K562 (cell line): Measurements from ENCODE around the gene SLC52A1. TPM values are rescaled to one million over a fixed set of nuclear protein-coding genes. Genes with fewer than 3 reads are reported as not detected.
"Not testable (repeated sequence)": the region's sequence is repeated elsewhere in the genome, so short reads cannot be mapped to it uniquely, and the experiment has no call there.

ENCODE experiments used
- ATAC-seq: fragments of 200-7000 bp; cut with Tn5 transposase; 3 replicates; pipeline ENCODE4 v1.9.1; 2020; ENCODE audit warnings: moderate library complexity
- BruUV-seq: library from RNA; stranded (reverse); fragments of 400-500 nt; replicated peaks from 2 replicates; lab custom pipeline; 2021; lab: Mats Ljungman, UMichigan
- CTCF ChIA-PET: fragments of 300-600 bp; formaldehyde crosslinking; extraction: SDS; loops from one replicate; lab custom pipeline; 2021; ENCODE audit warnings: low intra/inter-chr PET ratio; lab: Yijun Ruan, JAX
- POLR2A ChIA-PET: fragments of 300-600, 350-650 bp; sonication (Branson Sonifier 250); formaldehyde crosslinking; extraction: SDS; loops from one replicate; lab custom pipeline; 2021; ENCODE audit warnings: antibody characterized with exemption, inconsistent platforms; lab: Yijun Ruan, JAX
- DNase-seq, 4 experiments: peaks; one replicate each; pipeline versions ENCODE4 v3.0.0 to v3.0.0-alpha.2; 2011 to 2018; ENCODE audit warnings: low spot score in 3 of 4, mixed read lengths in 3 of 4; ENCODE audit errors: extremely low read depth in 1 of 4
- FAIRE-seq: peaks from 2 replicates; lab custom pipeline; 2011; peaks lifted over from hg19 to GRCh38; lab: Jason Lieb, UNC
- H2AFZ ChIP-seq: 2 replicates; pipeline ENCODE4 v1.6.0; 2011; ENCODE audit warnings: low read depth, low read length, control low read depth, inconsistent platforms
- H3K27ac ChIP-seq: fragments of 200-600 bp; 3 replicates; pipeline ENCODE4 v1.8.0; 2011; ENCODE audit warnings: low read depth, mild to moderate bottlenecking, control low read depth, inconsistent platforms, low read length, moderate library complexity, mixed read lengths; ENCODE audit errors: extremely low read depth
- H3K27me3 ChIP-seq, 2 experiments: fragments of 300-600 bp in 1 of 2; 2 replicates in 1 of 2; 3 replicates in 1 of 2; pipeline versions ENCODE4 v1.6.0 to v1.8.0; 2011; ENCODE audit warnings: inconsistent platforms in 2 of 2, low read length in 2 of 2, mild to moderate bottlenecking in 1 of 2, mixed read lengths in 1 of 2, moderate library complexity in 1 of 2; ENCODE audit not compliant: control insufficient read depth in 2 of 2, insufficient read depth in 2 of 2
- H3K36me3 ChIP-seq: fragments of 300-600 bp; 3 replicates; pipeline ENCODE4 v1.8.0; 2011; ENCODE audit warnings: mild to moderate bottlenecking, low read length, inconsistent platforms; ENCODE audit not compliant: control insufficient read depth, insufficient read depth
- H3K4me1 ChIP-seq, 2 experiments: fragments of 200-600 bp in 1 of 2; replicated peaks in 1 of 2; 2 replicates in 1 of 2; 3 replicates in 1 of 2; pipeline versions ENCODE4 v1.5.1 to v1.8.0; 2011; ENCODE audit warnings: inconsistent platforms in 2 of 2, low read length in 2 of 2, mild to moderate bottlenecking in 1 of 2, mixed read lengths in 1 of 2, moderate library complexity in 1 of 2; ENCODE audit not compliant: control insufficient read depth in 2 of 2, insufficient read depth in 2 of 2
- H3K4me2 ChIP-seq: 2 replicates; pipeline ENCODE4 v1.6.1; 2011; ENCODE audit warnings: low read length, control low read depth, inconsistent platforms, mixed read lengths; ENCODE audit not compliant: insufficient read depth
- H3K4me3 ChIP-seq: fragments of 200-600 bp; sonication (generic), shearing (Covaris generic); 2 replicates; pipeline ENCODE4 v1.5.1; 2016; ENCODE audit warnings: control low read depth, inconsistent platforms
- H3K79me2 ChIP-seq: fragments of 200-600 bp; 3 replicates; pipeline ENCODE4 v1.8.0; 2011; ENCODE audit warnings: low read length, inconsistent platforms; ENCODE audit not compliant: control insufficient read depth, insufficient read depth
- H3K9ac ChIP-seq, 2 experiments: 2 replicates each; pipeline versions ENCODE4 v1.6.0 to v1.6.1; 2011; ENCODE audit warnings: low read depth in 2 of 2, low read length in 2 of 2, control low read depth in 1 of 2, inconsistent platforms in 1 of 2, mild to moderate bottlenecking in 1 of 2, mixed read lengths in 1 of 2; ENCODE audit not compliant: insufficient read depth in 1 of 2
- H3K9me1 ChIP-seq: one replicate; pipeline ENCODE4 v1.6.0; 2011; ENCODE audit warnings: inconsistent platforms, mild to moderate bottlenecking, low read length, moderate library complexity; ENCODE audit not compliant: control insufficient read depth, insufficient read depth
- H3K9me3 ChIP-seq: replicated peaks from 2 replicates; pipeline ENCODE4 v1.5.1; 2011; ENCODE audit warnings: low read depth, low read length, inconsistent platforms; ENCODE audit not compliant: control insufficient read depth, insufficient read depth
- H4K20me1 ChIP-seq: replicated peaks from 2 replicates; pipeline ENCODE4 v1.6.1; 2011; ENCODE audit warnings: low read length, inconsistent platforms, mixed read lengths; ENCODE audit not compliant: control insufficient read depth, insufficient read depth
- CGGBP1 ChIP-seq: fragments of 250-450 bp; sonication (Bioruptor Pico); IDR thresholded peaks from 2 replicates; pipeline ENCODE4 v1.9.0; 2021; ENCODE audit warnings: mild to moderate bottlenecking
- CTBP1 ChIP-seq: fragments of 450-650 bp; IDR thresholded peaks from 2 replicates; pipeline ENCODE4 v1.6.1; 2016; ENCODE audit warnings: borderline replicate concordance
- CXXC5 ChIP-seq: fragments of 250-450 bp; sonication (Bioruptor Pico); IDR thresholded peaks from 2 replicates; pipeline ENCODE4 v1.8.0; 2022; ENCODE audit warnings: inconsistent platforms, mild to moderate bottlenecking, moderate library complexity
- HDAC6 ChIP-seq: IDR thresholded peaks from 2 replicates; pipeline ENCODE4 v1.6.1; 2012; ENCODE audit warnings: low read depth, mild to moderate bottlenecking, control low read depth, inconsistent platforms, low read length, moderate library complexity
- NFRKB ChIP-seq: fragments of 450-650 bp; IDR thresholded peaks from 2 replicates; pipeline ENCODE4 v1.6.1; 2016; ENCODE audit warnings: low read depth
- PKNOX1 ChIP-seq: fragments of 450-650 bp; IDR thresholded peaks from 2 replicates; pipeline ENCODE4 v1.6.1; 2016
- SP1 ChIP-seq: sonication (generic); formaldehyde crosslinking; IDR thresholded peaks from 2 replicates; pipeline ENCODE4 v1.8.1; 2022; ENCODE audit warnings: mild to moderate bottlenecking, missing genetic modification reagents
- SRF ChIP-seq, 2 experiments: fragments of 250-450, 450-650 bp in 1 of 2; sonication (Bioruptor Pico) in 1 of 2; sonication (generic) in 1 of 2; formaldehyde crosslinking; IDR thresholded peaks; 2 replicates each; pipeline versions ENCODE4 v1.5.0 to v1.5.1; 2020 to 2022; ENCODE audit warnings: mild to moderate bottlenecking in 1 of 2, missing genetic modification reagents in 1 of 2
- TRIM24 ChIP-seq, 2 experiments: fragments of 450-650 bp; IDR thresholded peaks; 2 replicates each; pipeline ENCODE4 v1.6.1; 2016
- WGBS: fragments of 100-300 bp; shearing (Covaris generic); methylation state at CpG from one replicate; pipeline ENCODE4 v1.1.6; 2016; ENCODE audit warnings: low coverage, mixed read lengths; ENCODE audit not compliant: insufficient coverage; ENCODE audit errors: missing lambda C conversion rate; 5-methylcytosine and 5-hydroxymethylcytosine counted together
- in situ Hi-C: fragments of 300-500 bp; cut with MboI; formaldehyde crosslinking; loops from 4 replicates; pipeline ENCODE4 v1.15.0; 2018; ENCODE audit warnings: inconsistent platforms, mixed read lengths
- intact Hi-C: fragments of 100-400 bp; cut with micrococcal nuclease; formaldehyde crosslinking; loops from 2 replicates; pipeline ENCODE4 v1.14.2; 2022
- polyA plus RNA-seq, 8 experiments: library from polyadenylated mRNA; depleted of rRNA in 4 of 8; stranded (reverse) in 5 of 8; unstranded in 3 of 8; fragments of >200 nt; fragmentation: Nextera tagmentation in 2 of 8; fragmentation: Illumina TruSeq in 1 of 8; extraction: Ambion mirVana in 2 of 8; extraction: Trizol in 1 of 8; gene quantifications; 2 replicates each; pipeline versions ENCODE4 v1.2.1 to v1.2.3, GENCODE V29; 2011 to 2014; ENCODE audit warnings: inconsistent platforms in 1 of 8, missing spikeins in 1 of 8
- total RNA-seq, 7 experiments: library from RNA; depleted of rRNA in 6 of 7; stranded (reverse); fragments of >200 nt in 6 of 7; fragmentation: Illumina TruSeq in 2 of 7; extraction: Trizol in 2 of 7; gene quantifications; 2 replicates each; pipeline versions ENCODE4 v1.2.1 to v1.2.3, GENCODE V29; 2011 to 2021; ENCODE audit warnings: low replicate concordance in 1 of 7

SLC52A1 gene
- total and polyA plus RNA-seq, 9 of the 15 experiments (the other 6 are each of a cell fraction or from before 2014, with no cell fraction given), result 0.04 TPM; not detected in 8

- WGBS, result 100% methylated on average over 1 of the region's 2 CpGs
- H3K4me2 ChIP-seq, BruUV-seq, FAIRE-seq, DNase-seq, H4K20me1 ChIP-seq, H3K9ac ChIP-seq, H3K4me3 ChIP-seq, H3K36me3 ChIP-seq, H3K4me1 ChIP-seq, H3K9me1 ChIP-seq, H3K79me2 ChIP-seq, H3K9me3 ChIP-seq, intact Hi-C loops, in situ Hi-C loops, ATAC-seq, POLR2A ChIA-PET, H2AFZ ChIP-seq, H3K27ac ChIP-seq, H3K27me3 ChIP-seq: not testable (repeated sequence)
- CTCF ChIA-PET, result interaction anchor here (0.6 kb wide), 1 partner anchor 1388 kb away, joined by 5 read pairs; no protein-coding TSS in a partner anchor
Observed at GRCh38 chr17:5030168-5030567, 5.1 kb downstream of the SLC52A1 start.

GRCh38 chr17:5027916-5028315 is 7.3 kb downstream of the SLC52A1 start:
- ChIA-PET CTCF (no interaction called here), POLR2A (no interaction called here)
- no peak overlapping the region for H2AFZ ChIP-seq
- H3K27ac ChIP-seq, result no peak overlapping the region
- no peak for ATAC-seq
- peaks cover 0 to 5% of the 10 kb centered on the region in 2 experiments; a peak in 3 of 5 replicates for H3K4me1 ChIP-seq
- WGBS, result 21% methylated on average over 5 of the region's 5 CpGs
- in situ Hi-C loops (no loop called here), intact Hi-C loops (no loop called here)
- H3K27me3 ChIP-seq, result no peaks in the 10 kb centered on the region
- H3K4me2 ChIP-seq, result no peak overlapping the region
- H3K36me3 ChIP-seq, result no peaks in the 10 kb centered on the region
- H3K79me2 ChIP-seq, result no peaks in the 10 kb centered on the region
- no peak for DNase-seq
- TF ChIP-seq PKNOX1 (peak; percentile 64), NFRKB (no peak), CTBP1 (no peak), TRIM24 (IDR thresholded peaks at IDR 0.05) (no peak), SP1 (CRISPR knock-in tag) (no peak), CGGBP1 (no peak), SRF (CRISPR knock-in tag; IDR thresholded peaks at IDR 0.05) (no peak), HDAC6 (no peak), CXXC5 (CRISPR knock-in tag) (no peak)
- H3K9me1 ChIP-seq, result no peaks in the 10 kb centered on the region
- FAIRE-seq, result no peak
- H4K20me1 ChIP-seq, result no peaks in the 10 kb centered on the region
- no peaks in the 10 kb centered on the region for H3K9me3 ChIP-seq
- H3K9ac ChIP-seq, result no peak overlapping the region
- no TSS peak for BruUV-seq
- H3K4me3 ChIP-seq, result no peak overlapping the region
